ENCODE data around the gene PVALEF.

PVALEF gene

GRCh38 chr17:81120149-81120484, 45.2 kb upstream of the PVALEF start:
- peak overlapping the region; percentile 80 for H3K27ac ChIP-seq

DNA sequence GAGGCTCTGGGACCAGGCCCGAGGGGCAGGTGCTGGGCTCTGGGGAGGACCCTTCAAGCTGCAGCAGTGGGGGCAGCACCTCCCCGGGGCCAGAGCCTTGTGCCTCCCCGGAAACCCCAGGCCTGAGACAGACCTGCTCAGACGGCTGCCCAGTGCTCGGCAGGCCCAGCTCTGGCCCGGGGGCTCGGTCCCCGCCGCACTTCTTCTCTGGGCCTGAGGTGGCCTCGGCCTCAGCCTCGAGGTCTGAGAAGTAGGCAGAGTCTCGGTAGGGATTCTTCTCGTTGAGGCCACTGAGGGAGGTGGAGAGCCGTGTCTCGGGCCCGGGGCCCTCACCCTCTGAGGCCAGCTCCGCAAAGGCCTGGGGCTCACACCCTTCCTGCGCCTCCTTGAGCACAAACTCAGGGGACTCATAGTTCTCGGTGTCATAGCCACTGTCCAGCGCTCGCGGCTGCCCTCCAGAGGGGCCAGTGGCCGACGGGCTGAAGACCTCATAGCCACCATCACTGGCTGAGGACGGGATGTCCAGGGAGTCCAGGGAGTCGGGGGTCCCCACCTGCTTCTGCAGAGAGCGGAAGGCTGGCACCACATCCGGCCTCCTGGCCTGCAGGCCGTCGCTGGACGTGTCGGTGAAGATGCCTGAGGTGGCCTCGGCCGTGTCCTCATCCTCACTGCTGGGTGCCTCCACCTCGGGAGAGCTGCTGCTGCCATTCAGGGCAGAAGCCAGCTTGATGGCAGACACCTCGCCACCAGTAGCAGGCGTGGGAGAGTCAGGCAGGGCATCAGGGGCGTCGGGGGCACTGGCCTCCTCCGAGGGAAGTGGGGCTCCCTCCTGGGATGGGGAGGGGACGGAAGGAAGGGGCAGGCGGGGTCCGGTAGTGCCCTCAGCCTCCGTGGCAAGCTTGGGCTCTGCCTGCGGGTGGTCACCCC, 44.3 kb upstream of the PVALEF start:
- H3K27ac ChIP-seq: peak overlapping the region; percentile 80
- TF ChIP-seq, protein P1, sequence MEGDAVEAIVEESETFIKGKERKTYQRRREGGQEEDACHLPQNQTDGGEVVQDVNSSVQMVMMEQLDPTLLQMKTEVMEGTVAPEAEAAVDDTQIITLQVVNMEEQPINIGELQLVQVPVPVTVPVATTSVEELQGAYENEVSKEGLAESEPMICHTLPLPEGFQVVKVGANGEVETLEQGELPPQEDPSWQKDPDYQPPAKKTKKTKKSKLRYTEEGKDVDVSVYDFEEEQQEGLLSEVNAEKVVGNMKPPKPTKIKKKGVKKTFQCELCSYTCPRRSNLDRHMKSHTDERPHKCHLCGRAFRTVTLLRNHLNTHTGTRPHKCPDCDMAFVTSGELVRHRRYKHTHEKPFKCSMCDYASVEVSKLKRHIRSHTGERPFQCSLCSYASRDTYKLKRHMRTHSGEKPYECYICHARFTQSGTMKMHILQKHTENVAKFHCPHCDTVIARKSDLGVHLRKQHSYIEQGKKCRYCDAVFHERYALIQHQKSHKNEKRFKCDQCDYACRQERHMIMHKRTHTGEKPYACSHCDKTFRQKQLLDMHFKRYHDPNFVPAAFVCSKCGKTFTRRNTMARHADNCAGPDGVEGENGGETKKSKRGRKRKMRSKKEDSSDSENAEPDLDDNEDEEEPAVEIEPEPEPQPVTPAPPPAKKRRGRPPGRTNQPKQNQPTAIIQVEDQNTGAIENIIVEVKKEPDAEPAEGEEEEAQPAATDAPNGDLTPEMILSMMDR (conservative IDR thresholded peaks at IDR 0.05): no peak

More at GRCh38 chr17:81120149-81120484, 45.2 kb upstream of the PVALEF start:
- TF ChIP-seq, protein P1 (conservative IDR thresholded peaks at IDR 0.05): peak; percentile 5; the same call in 1 of the 2 replicates

DNA sequence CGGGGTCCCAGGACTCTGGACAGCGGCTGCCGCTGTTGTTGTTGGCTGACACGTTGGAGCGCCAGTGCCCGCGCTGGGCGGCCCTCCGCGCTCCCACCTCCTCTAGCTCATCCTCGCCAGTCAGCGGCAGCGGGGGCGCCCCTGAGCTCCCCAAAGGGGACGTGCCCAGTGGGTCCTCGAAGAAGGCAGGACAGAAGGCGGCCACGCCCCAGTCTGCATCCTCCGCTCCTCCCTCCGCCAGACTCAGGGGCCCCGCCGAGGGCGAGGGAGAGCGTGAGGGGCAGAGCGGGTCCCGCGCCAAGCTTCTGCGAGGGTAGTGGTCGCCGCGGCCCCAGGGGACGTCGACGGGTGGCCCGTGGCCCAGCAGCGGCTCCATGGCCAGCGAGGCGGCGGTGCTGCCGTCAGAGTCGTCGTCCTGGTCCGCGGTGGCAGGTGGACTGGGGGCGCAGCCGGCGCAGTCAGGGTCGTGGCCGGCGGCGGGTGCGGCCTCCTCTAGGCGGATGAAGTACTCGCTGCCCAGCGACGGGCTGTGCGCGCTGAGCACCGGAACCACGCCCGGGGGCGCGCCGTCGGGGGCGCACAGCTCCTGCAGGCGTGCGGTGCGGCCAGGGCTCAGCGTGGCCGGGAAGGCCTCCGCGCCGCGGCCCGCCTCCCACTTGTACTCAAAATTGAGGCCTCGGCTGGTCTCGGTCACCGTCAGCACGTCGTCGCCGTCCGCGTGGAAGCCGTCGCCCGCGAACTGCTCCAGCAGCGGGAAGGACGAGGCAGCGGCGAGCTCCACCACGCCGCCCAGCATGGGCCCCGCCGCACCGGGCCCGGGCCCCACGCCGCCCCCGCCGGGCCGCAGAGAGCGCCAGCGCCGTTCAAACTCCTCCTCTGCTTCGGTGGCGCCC, 43.2 kb upstream of the PVALEF start:
- TF ChIP-seq, protein P1 (conservative IDR thresholded peaks at IDR 0.05): no peak
- H3K27ac ChIP-seq: no peak overlapping the region

DNA sequence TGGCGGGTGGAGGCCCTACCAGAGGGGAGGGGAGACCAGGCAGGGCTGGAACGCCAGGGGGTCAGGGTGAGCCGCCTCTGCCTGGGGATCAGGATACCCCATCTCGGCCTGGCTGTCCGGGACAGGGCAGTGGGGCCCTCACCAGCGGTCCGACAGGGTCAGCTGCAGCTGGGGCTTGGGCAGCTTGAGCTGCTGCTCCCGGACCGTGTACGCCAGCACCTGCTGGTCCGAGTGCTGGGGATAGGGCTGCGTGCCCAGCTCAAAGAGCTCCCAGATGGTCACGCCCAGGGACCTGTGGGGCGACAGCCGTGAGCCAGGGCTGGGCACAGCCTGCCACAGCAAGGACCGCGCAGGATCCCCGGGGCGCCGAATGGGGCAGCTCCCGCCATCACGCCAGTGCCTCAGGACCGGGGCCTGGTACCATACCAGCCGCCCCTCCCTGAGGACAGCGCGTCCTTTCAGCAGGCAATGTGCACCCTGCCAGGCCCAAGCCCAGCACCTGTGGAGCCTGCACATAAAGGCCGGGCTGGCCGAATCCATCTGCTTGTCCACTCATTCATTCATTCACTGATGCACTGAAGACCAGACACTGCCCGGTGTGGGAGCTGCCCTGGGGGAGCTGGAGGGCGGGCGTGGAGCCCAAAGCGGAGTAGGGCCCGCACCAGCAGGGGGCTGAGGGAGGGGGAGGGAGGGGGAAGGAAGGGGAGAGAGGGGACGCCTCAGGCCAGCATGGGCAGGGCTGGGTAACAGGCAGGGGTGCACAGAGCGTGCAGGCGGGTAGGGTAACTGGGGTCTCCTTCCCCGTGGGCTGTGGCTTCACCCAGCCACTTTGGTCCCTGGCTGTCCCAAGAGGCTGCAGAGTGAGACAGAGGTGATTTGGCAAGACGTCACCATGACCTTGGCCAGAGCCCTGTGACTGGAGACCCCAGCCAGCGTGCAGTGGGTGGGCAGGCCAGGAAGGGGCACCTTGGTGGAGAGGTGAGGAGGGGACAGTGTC, 42.0 kb upstream of the PVALEF start:
- no peak overlapping the region for H3K27ac ChIP-seq
- TF ChIP-seq, protein P1 (conservative IDR thresholded peaks at IDR 0.05): no peak

GRCh38 chr17:81124377-81124776, 40.9 kb upstream of the PVALEF start:
- TF ChIP-seq, protein P1 (conservative IDR thresholded peaks at IDR 0.05): no peak
- H3K27ac ChIP-seq: no peak overlapping the region

DNA sequence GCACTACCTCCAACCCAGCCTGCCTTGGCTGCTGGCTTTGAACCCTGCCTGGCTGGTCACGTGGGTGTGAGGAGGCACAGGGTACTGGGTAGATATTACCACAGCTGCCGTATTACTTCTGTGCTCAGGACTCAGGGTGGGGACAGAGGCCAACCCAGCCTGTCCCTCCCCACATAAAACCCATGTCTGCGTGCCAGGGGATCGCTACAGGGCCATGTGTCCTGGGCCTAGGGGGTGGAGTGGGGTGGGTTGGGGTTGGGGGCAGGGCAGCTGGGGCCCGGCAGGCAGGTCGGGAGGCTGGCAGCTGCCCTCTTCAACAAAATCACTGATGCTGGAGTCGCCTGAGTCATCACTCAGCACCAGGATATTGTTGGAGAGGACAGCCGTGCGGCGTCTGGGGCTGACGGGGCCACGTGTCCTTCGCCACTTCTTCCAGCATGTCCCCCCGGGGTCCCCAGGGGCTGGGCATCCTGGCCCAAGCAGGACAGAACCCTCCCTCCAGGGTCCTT, 39.7 kb upstream of the PVALEF start:
- no peak overlapping the region for H3K27ac ChIP-seq
- TF ChIP-seq, protein P1 (conservative IDR thresholded peaks at IDR 0.05): no peak
